Keratinocyte (primary cell): ENCODE data around the gene PHLPP1. TPM values are rescaled to one million over a fixed set of nuclear protein-coding genes. Genes with fewer than 3 reads are reported as not detected.

Source experiments
- DNase-seq: peaks from one replicate; pipeline ENCODE4 v3.0.0-alpha.2; 2011; ENCODE audit warnings: low read depth, missing footprints, low spot score
- FAIRE-seq: peaks from 2 replicates; lab custom pipeline; 2011; peaks lifted over from hg19 to GRCh38; lab: Jason Lieb, UNC
- H2AFZ ChIP-seq: 2 replicates; pipeline ENCODE4 v1.6.0; 2012; ENCODE audit warnings: low read length, control low read depth, inconsistent platforms; ENCODE audit not compliant: control insufficient read depth
- H3K27ac ChIP-seq: 2 replicates; pipeline ENCODE4 v1.5.1; 2011; ENCODE audit warnings: low read length; ENCODE audit not compliant: control insufficient read depth, insufficient read depth
- H3K27me3 ChIP-seq: 3 replicates; pipeline ENCODE4 v1.6.0; 2011; ENCODE audit warnings: low read length; ENCODE audit not compliant: control insufficient read depth, insufficient read depth; ENCODE audit errors: extremely low read depth
- H3K36me3 ChIP-seq, 2 experiments: 2 replicates in 1 of 2; 3 replicates in 1 of 2; pipeline ENCODE4 v1.5.1; 2011; ENCODE audit warnings: low read length in 2 of 2, mild to moderate bottlenecking in 1 of 2; ENCODE audit not compliant: control insufficient read depth in 2 of 2, insufficient read depth in 2 of 2; ENCODE audit errors: extremely low read depth in 1 of 2
- H3K4me1 ChIP-seq: 3 replicates; pipeline ENCODE4 v1.5.1; 2011; ENCODE audit warnings: low read length; ENCODE audit not compliant: control insufficient read depth, insufficient read depth; ENCODE audit errors: extremely low read depth
- H3K4me2 ChIP-seq: 3 replicates; pipeline ENCODE4 v1.6.0; 2011; ENCODE audit warnings: low read depth, low read length; ENCODE audit not compliant: control insufficient read depth, insufficient read depth; ENCODE audit errors: extremely low read depth
- H3K4me3 ChIP-seq, 3 experiments: fragments of 200-600 bp in 1 of 3; sonication (generic) in 1 of 3; 2 replicates in 2 of 3; 3 replicates in 1 of 3; pipeline ENCODE4 v1.5.1; 2011 to 2016; ENCODE audit warnings: low read length in 3 of 3, mild to moderate bottlenecking in 3 of 3, control low read depth in 2 of 3, inconsistent platforms in 1 of 3, low read depth in 1 of 3, mixed read lengths in 1 of 3, mixed run types in 1 of 3, moderate library complexity in 1 of 3; ENCODE audit not compliant: control insufficient read depth in 2 of 3, insufficient read depth in 2 of 3; ENCODE audit errors: extremely low read depth in 1 of 3
- H3K79me2 ChIP-seq: 2 replicates; pipeline ENCODE4 v1.6.0; 2012; ENCODE audit warnings: low read length; ENCODE audit not compliant: control insufficient read depth, insufficient read depth
- H3K9ac ChIP-seq: 3 replicates; pipeline ENCODE4 v1.6.0; 2011; ENCODE audit warnings: low read length; ENCODE audit not compliant: control insufficient read depth, insufficient read depth; ENCODE audit errors: extremely low read depth
- H3K9me1 ChIP-seq: 3 replicates; pipeline ENCODE4 v1.6.0; 2011; ENCODE audit warnings: low read length; ENCODE audit not compliant: control insufficient read depth, insufficient read depth; ENCODE audit errors: extremely low read depth
- H3K9me3 ChIP-seq: 2 replicates; pipeline ENCODE4 v1.5.1; 2012; ENCODE audit warnings: low read depth, low read length; ENCODE audit not compliant: control insufficient read depth
- H4K20me1 ChIP-seq: 3 replicates; pipeline ENCODE4 v1.6.0; 2011; ENCODE audit warnings: low read length; ENCODE audit not compliant: control insufficient read depth, insufficient read depth; ENCODE audit errors: extremely low read depth
- EZH2 ChIP-seq: IDR thresholded peaks from one replicate; pipeline ENCODE4 v1.6.1; 2012; ENCODE audit warnings: inconsistent platforms, mild to moderate bottlenecking, low read length, moderate library complexity
- dilution Hi-C: fragments of 300-500 bp; cut with MboI; formaldehyde crosslinking; loops from one replicate; pipeline ENCODE4 v1.7.0; 2020; ENCODE audit warnings: low sequenced_read_pairs; ENCODE audit not compliant: extremely low pct_ligation_motif_present
- polyA plus RNA-seq, 5 experiments: library from polyadenylated mRNA; depleted of rRNA in 3 of 5; stranded (reverse) in 3 of 5; stranded (forward) in 1 of 5; unstranded in 1 of 5; fragments of >200 nt; gene quantifications; 1 replicate in 1 of 5; 2 replicates in 3 of 5; 3 replicates in 1 of 5; pipeline versions ENCODE4 v1.2.1 to v1.2.3, GENCODE V29; 2011 to 2012; ENCODE audit warnings: missing spikeins in 2 of 5, low read depth in 1 of 5, low replicate concordance in 1 of 5
- TF ChIP-seq, protein P1 (sequence below), 3 experiments: IDR thresholded peaks in 1 of 3; conservative IDR thresholded peaks in 1 of 3; optimal IDR thresholded peaks in 1 of 3; 2 replicates in 2 of 3; 3 replicates in 1 of 3; pipeline versions ENCODE3 to v1.5.1; 2011; ENCODE audit warnings: low read length in 3 of 3, mild to moderate bottlenecking in 3 of 3, moderate library complexity in 2 of 3, control low read depth in 1 of 3, inconsistent platforms in 1 of 3; ENCODE audit not compliant: insufficient read depth in 2 of 3; ENCODE audit errors: extremely low read depth in 1 of 3

The PHLPP1 gene
- polyA plus RNA-seq, 1 donor (not counting 4 experiments of a cell fraction or from before 2014, with no cell fraction given): 8.4 TPM

DNA sequence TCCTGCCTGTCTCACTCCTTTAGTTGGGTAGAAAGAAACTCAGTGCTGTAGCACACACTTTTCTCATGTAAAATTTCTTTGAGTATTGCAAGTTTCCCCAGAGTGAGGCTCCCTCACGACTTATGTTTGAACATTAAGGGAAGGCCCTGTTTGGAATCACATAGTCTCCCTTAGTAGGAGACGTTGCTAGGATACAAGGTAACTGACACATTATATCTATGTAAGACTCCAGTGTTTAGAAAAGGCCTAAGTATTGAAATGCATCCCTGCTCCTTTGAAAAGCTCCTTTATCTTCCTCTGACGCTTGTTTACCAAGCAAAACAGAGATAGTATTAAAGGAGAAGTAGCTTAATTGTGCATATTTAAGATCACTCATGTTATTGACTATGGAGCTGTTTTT, 248.2 kb downstream of the PHLPP1 start:
- Histone ChIP-seq H3K4me2 (no peak overlapping the region), H3K79me2 (no peaks in the 10 kb centered on the region), H3K4me1 (no peaks in the 10 kb centered on the region), H3K36me3 (peaks cover 1 to 2% of the 10 kb centered on the region in 2 experiments), H3K9me3 (no peaks in the 10 kb centered on the region), H3K27me3 (no peaks in the 10 kb centered on the region), H4K20me1 (no peaks in the 10 kb centered on the region), H2AFZ (no peak overlapping the region), H3K9ac (no peak overlapping the region), H3K4me3 (no peak overlapping the region), H3K9me1 (no peaks in the 10 kb centered on the region), H3K27ac (no peak overlapping the region)
- FAIRE-seq (no peak), DNase-seq (no peak)
- dilution Hi-C loops: no loop called here
- no peak for TF ChIP-seq EZH2
- TF ChIP-seq, protein P1, sequence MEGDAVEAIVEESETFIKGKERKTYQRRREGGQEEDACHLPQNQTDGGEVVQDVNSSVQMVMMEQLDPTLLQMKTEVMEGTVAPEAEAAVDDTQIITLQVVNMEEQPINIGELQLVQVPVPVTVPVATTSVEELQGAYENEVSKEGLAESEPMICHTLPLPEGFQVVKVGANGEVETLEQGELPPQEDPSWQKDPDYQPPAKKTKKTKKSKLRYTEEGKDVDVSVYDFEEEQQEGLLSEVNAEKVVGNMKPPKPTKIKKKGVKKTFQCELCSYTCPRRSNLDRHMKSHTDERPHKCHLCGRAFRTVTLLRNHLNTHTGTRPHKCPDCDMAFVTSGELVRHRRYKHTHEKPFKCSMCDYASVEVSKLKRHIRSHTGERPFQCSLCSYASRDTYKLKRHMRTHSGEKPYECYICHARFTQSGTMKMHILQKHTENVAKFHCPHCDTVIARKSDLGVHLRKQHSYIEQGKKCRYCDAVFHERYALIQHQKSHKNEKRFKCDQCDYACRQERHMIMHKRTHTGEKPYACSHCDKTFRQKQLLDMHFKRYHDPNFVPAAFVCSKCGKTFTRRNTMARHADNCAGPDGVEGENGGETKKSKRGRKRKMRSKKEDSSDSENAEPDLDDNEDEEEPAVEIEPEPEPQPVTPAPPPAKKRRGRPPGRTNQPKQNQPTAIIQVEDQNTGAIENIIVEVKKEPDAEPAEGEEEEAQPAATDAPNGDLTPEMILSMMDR (optimal IDR thresholded peaks at IDR 0.05 in 1 of 3, IDR thresholded peaks at IDR 0.05 in 1 of 3, conservative IDR thresholded peaks at IDR 0.05 in 1 of 3; ENCODE audit: extremely low read depth in 1 of 3, insufficient read depth in 2 of 3, low read length in 3 of 3): no peak

DNA sequence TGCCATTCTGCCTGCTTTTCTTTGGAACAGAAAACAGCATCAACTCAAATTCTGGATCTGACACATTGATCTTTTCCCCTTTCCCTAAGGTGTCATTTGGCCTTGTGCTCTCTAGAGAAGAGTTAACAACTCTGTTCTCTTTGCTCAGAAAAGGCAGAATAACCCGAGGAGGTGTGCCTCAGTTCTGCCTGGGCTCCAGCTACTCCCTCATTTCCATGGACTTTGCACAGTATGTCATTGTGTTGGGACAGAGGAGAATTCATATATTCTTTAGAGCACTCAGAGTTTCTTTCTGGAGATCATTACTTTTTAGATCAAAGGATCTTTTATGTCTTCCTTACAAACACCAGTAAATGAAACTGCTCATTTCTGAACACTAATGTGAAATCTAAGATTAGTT, 249.1 kb downstream of the PHLPP1 start:
- TF ChIP-seq, protein P1 (optimal IDR thresholded peaks at IDR 0.05 in 1 of 3, IDR thresholded peaks at IDR 0.05 in 1 of 3, conservative IDR thresholded peaks at IDR 0.05 in 1 of 3; ENCODE audit: extremely low read depth in 1 of 3, insufficient read depth in 2 of 3, low read length in 3 of 3): no peak
- TF ChIP-seq EZH2: no peak
- dilution Hi-C loops: no loop called here

More for the DNA sequence above, 249.1 kb downstream of the PHLPP1 start:
- no peak for FAIRE-seq
- Histone ChIP-seq H3K27ac (no peak overlapping the region), H3K4me2 (no peak overlapping the region), H3K27me3 (no peaks in the 10 kb centered on the region), H3K36me3 (peaks cover 0 to 2% of the 10 kb centered on the region in 2 experiments), H3K9me3 (no peaks in the 10 kb centered on the region), H4K20me1 (no peaks in the 10 kb centered on the region), H3K9me1 (no peaks in the 10 kb centered on the region), H3K4me3 (no peak overlapping the region), H3K79me2 (no peaks in the 10 kb centered on the region), H2AFZ (no peak overlapping the region), H3K4me1 (no peaks in the 10 kb centered on the region), H3K9ac (no peak overlapping the region)
- DNase-seq: no peak
